ENCODE measurements around the gene TAF4B. TPM values are rescaled to one million over a fixed set of nuclear protein-coding genes. Genes with fewer than 3 reads are reported as not detected.

The TAF4B gene
- total and polyA plus RNA-seq, 10 of the 15 experiments (the other 5 are each of a cell fraction or from before 2014, with no cell fraction given): 2.3 to 15.0 (median 12.2) TPM

DNA sequence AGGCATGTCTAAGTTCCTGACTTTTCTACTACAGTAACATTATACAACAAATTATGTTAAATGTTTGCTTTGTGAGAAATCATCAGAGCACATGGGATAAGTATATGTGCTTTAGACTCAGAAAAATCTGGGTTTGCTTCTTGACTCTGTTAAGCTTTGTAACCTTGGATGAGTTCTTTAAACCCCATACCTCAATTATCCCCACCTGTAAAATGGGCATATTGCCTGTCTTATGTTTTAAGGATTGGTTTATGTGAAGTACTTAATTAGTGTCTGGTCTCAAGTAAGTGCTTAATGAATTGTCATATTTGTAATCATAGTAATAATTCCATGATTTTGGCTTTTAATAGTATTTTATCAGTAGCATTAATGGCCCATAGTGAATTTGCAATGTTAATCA is 135.8 kb downstream of the TAF4B start:
- DNase-seq (ENCODE audit: low read depth, low spot score): no peak
- ATAC-seq: no peak
- Histone ChIP-seq H3K4me2 (ENCODE audit: control insufficient read depth, insufficient read depth) (no peak overlapping the region), H3K9me3 (replicated peaks; ENCODE audit: control insufficient read depth, insufficient read depth, low read length) (no peaks in the 10 kb centered on the region; the same call in 2 of the 3 replicates), H3K36me3 (ENCODE audit: control insufficient read depth in 2 of 2, insufficient read depth in 2 of 2, low read length in 1 of 2) (peaks cover 0 to 7% of the 10 kb centered on the region in 2 experiments; a peak in 1 of 4 replicates), H3K27ac (ENCODE audit: control insufficient read depth, insufficient read depth) (no peak overlapping the region), H3K4me1 (ENCODE audit: control insufficient read depth, insufficient read depth, low read length) (peaks cover 5% of the 10 kb centered on the region), H3K9ac (ENCODE audit: control insufficient read depth, insufficient read depth, low read length) (no peak overlapping the region), H3K4me3 (no peak overlapping the region), H3K79me2 (ENCODE audit: control insufficient read depth, insufficient read depth, low read length) (no peaks in the 10 kb centered on the region), H4K20me1 (ENCODE audit: control insufficient read depth, insufficient read depth) (no peaks in the 10 kb centered on the region), H3K27me3 (replicated peaks in 1 of 2; ENCODE audit: control insufficient read depth in 2 of 2, insufficient read depth in 2 of 2, low read length in 1 of 2) (no peaks in the 10 kb centered on the region), H2AFZ (ENCODE audit: control insufficient read depth, low read depth, low read length) (no peak overlapping the region)
- in situ Hi-C loops (cut with MboI) (no loop called here), intact Hi-C loops (cut with micrococcal nuclease; ENCODE audit: unreplicated experiment) (no loop called here)
- TF ChIP-seq ELK1 (IDR thresholded peaks at IDR 0.05; ENCODE audit: low read depth, low read length) (no peak), KLF5 (IDR thresholded peaks at IDR 0.05; ENCODE audit: partially characterized antibody) (no peak), MYB (IDR thresholded peaks at IDR 0.05; ENCODE audit: borderline replicate concordance, low read depth, low read length) (no peak), ZBTB40 (IDR thresholded peaks at IDR 0.05; ENCODE audit: borderline replicate concordance) (no peak), SP1 (IDR thresholded peaks at IDR 0.05; ENCODE audit: low read depth, low read length) (no peak)
- FAIRE-seq: no peak
- ChIA-PET SMC1A (ENCODE audit: uncharacterized antibody, unreplicated experiment) (no interaction called here), RAD21 (ENCODE audit: unreplicated experiment) (no interaction called here), CTCF (interaction anchor here (1.3 kb wide), 1 partner anchor 22 kb away, joined by 3 read pairs; no protein-coding TSS in a partner anchor), POLR2A (no interaction called here)
- no TSS peak for BruUV-seq (replicated peaks)

Data from GM12878 (cell line).